ENCODE data around the gene MYO5B.

DNA sequence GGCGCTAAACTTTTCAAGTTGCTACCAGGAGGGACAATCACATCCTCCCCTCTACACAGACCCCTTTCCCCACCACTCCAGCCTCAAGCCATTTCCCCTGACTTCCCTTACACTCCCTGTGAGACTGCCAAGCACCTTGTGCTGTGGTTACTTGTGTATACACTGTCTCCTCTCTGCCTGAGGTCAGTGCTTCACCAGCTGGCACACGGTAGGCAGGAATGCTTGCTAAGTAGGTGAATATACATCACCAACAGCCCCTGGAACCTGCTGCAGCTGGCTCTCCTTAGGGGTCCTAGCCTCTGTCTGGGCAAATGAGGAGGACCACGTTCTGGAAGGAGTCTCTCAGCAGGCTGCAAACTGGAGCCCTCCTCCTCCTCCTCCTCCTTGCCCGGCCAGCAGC is 343.3 kb downstream of the MYO5B start:
- TF ChIP-seq, protein P1, sequence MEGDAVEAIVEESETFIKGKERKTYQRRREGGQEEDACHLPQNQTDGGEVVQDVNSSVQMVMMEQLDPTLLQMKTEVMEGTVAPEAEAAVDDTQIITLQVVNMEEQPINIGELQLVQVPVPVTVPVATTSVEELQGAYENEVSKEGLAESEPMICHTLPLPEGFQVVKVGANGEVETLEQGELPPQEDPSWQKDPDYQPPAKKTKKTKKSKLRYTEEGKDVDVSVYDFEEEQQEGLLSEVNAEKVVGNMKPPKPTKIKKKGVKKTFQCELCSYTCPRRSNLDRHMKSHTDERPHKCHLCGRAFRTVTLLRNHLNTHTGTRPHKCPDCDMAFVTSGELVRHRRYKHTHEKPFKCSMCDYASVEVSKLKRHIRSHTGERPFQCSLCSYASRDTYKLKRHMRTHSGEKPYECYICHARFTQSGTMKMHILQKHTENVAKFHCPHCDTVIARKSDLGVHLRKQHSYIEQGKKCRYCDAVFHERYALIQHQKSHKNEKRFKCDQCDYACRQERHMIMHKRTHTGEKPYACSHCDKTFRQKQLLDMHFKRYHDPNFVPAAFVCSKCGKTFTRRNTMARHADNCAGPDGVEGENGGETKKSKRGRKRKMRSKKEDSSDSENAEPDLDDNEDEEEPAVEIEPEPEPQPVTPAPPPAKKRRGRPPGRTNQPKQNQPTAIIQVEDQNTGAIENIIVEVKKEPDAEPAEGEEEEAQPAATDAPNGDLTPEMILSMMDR (conservative IDR thresholded peaks at IDR 0.05 in 1 of 2, IDR thresholded peaks at IDR 0.05 in 1 of 2; ENCODE audit: extremely low read depth in 1 of 2, insufficient read depth in 1 of 2, low read depth in 1 of 2, low read length in 2 of 2), result no peak
- TF ChIP-seq EZH2 (IDR thresholded peaks at IDR 0.05; ENCODE audit: borderline replicate concordance, low read length), result no peak

Measured in mammary epithelial cell (primary cell).